HG03575 (cell line): ENCODE measurements around the gene FAM187B.

Experiments used
- ATAC-seq: cut with Tn5 transposase; IDR thresholded peaks from one replicate; pipeline ENCODE4 v1.9.1; 2021; ENCODE audit not compliant: unreplicated experiment, insufficient number of reproducible peaks, low FRiP score; ENCODE audit errors: extremely low read depth

Gene FAM187B

GRCh38 chr19:35216833-35217648 is 11.5 kb downstream of the FAM187B start:
- ATAC-seq, result no peak

GRCh38 chr19:35216016-35216832 is 12.3 kb downstream of the FAM187B start:
- ATAC-seq, result no peak

- ATAC-seq, result no peak
These were observed 13.6 kb downstream of the FAM187B start for GRCh38 chr19:35214766-35215422.

GRCh38 chr19:35213663-35214632 is 14.6 kb downstream of the FAM187B start:
- peak; percentile 48 for ATAC-seq

GRCh38 chr19:35212241-35212640 is 16.3 kb downstream of the FAM187B start:
- ATAC-seq, result no peak

- ATAC-seq, result no peak
These were observed 16.9 kb downstream of the FAM187B start for GRCh38 chr19:35211545-35212230.

- no peak for ATAC-seq
These were observed 18.9 kb downstream of the FAM187B start for GRCh38 chr19:35209646-35210045.

- ATAC-seq, result no peak
These were observed 20.4 kb downstream of the FAM187B start for GRCh38 chr19:35208121-35208520.

- no peak for ATAC-seq
These were observed 21.1 kb downstream of the FAM187B start for GRCh38 chr19:35207391-35207871.

- no peak for ATAC-seq
These were observed 21.7 kb downstream of the FAM187B start for GRCh38 chr19:35206855-35207254.

GRCh38 chr19:35206379-35206778 is 22.2 kb downstream of the FAM187B start:
- no peak for ATAC-seq

GRCh38 chr19:35205733-35206323 is 22.7 kb downstream of the FAM187B start:
- no peak for ATAC-seq

GRCh38 chr19:35204799-35205732 is 23.5 kb downstream of the FAM187B start:
- ATAC-seq, result no peak

- ATAC-seq, result no peak
These were observed 25.5 kb downstream of the FAM187B start for GRCh38 chr19:35202722-35203688.

- no peak for ATAC-seq
These were observed 29.1 kb downstream of the FAM187B start for GRCh38 chr19:35199481-35199880.
